Smooth muscle cell (in vitro differentiated cells): ENCODE data around the gene ZNF776. TPM values are rescaled to one million over a fixed set of nuclear protein-coding genes. Genes with fewer than 3 reads are reported as not detected.
A peak's percentile ranks its signal among the peaks of the same experiment; 100 is the strongest.

Experiments
- DNase-seq: peaks from one replicate; lab custom pipeline; 2025; ENCODE audit not compliant: unreplicated experiment; lab: John Stamatoyannopoulos, UW
- H2AFZ ChIP-seq: fragments of 200-600 bp; sonication (generic); 2 replicates; pipeline ENCODE4 v1.6.0; 2016; ENCODE audit warnings: antibody characterized with exemption, low read depth, mild to moderate bottlenecking
- H3F3A ChIP-seq: fragments of 200-600 bp; sonication (generic); 2 replicates; pipeline ENCODE4 v1.6.0; 2017; ENCODE audit warnings: antibody characterized with exemption, low read depth
- H3K27ac ChIP-seq: fragments of 200-600 bp; sonication (generic); 2 replicates; pipeline ENCODE4 v1.5.1; 2016; ENCODE audit warnings: low read depth, mild to moderate bottlenecking
- H3K27me3 ChIP-seq: fragments of 200-600 bp; sonication (generic); 2 replicates; pipeline ENCODE4 v1.6.1; 2016; ENCODE audit warnings: low read depth, mild to moderate bottlenecking
- H3K36me3 ChIP-seq: fragments of 200-600 bp; sonication (generic); 2 replicates; pipeline ENCODE4 v1.5.1; 2016; ENCODE audit warnings: low read depth
- H3K4me1 ChIP-seq: fragments of 200-600 bp; sonication (generic); 2 replicates; pipeline ENCODE4 v1.5.1; 2016; ENCODE audit warnings: low read depth
- H3K4me2 ChIP-seq: fragments of 200-600 bp; sonication (generic); 2 replicates; pipeline ENCODE4 v1.6.0; 2016; ENCODE audit warnings: mild to moderate bottlenecking
- H3K4me3 ChIP-seq: fragments of 200-600 bp; sonication (generic); 2 replicates; pipeline ENCODE4 v1.5.1; 2016; ENCODE audit warnings: mild to moderate bottlenecking
- H3K79me2 ChIP-seq: fragments of 200-600 bp; sonication (generic); 2 replicates; pipeline ENCODE4 v1.6.0; 2016; ENCODE audit warnings: low read depth, mild to moderate bottlenecking
- H3K9ac ChIP-seq: fragments of 200-600 bp; sonication (generic); 2 replicates; pipeline ENCODE4 v1.6.0; 2016; ENCODE audit warnings: low read depth
- H3K9me3 ChIP-seq: fragments of 200-600 bp; sonication (generic); replicated peaks from 2 replicates; pipeline ENCODE4 v1.5.1; 2016; ENCODE audit warnings: low read depth
- H4K20me1 ChIP-seq: fragments of 200-600 bp; sonication (generic); 2 replicates; pipeline ENCODE4 v1.6.0; 2016; ENCODE audit warnings: low read depth
- WGBS: methylation state at CpG from one replicate; pipeline ENCODE4 v1.1.7; 2016; ENCODE audit warnings: low lambda C conversion rate; 5-methylcytosine and 5-hydroxymethylcytosine counted together
- polyA plus RNA-seq: library from polyadenylated mRNA; unstranded; fragments of >200 nt; fragmentation: Nextera tagmentation; extraction: Ambion mirVana; gene quantifications from 2 replicates; pipeline ENCODE4 v1.2.1, GENCODE V29; 2016
- total RNA-seq: library from RNA; depleted of rRNA; stranded (reverse); fragments of >200 nt; gene quantifications from 2 replicates; pipeline ENCODE4 v1.2.3, GENCODE V29; 2014
- TF ChIP-seq, protein P1 (sequence below): fragments of 200-600 bp; sonication (generic); IDR thresholded peaks from 2 replicates; pipeline ENCODE4 v1.5.1; 2017; ENCODE audit warnings: borderline replicate concordance, mild to moderate bottlenecking, antibody characterized with exemption; ENCODE audit not compliant: insufficient read depth, poor library complexity, severe bottlenecking

ZNF776 gene
- total and polyA plus RNA-seq, 2 experiments from 2014 or later, result 4.4 to 13.6 TPM

DNA sequence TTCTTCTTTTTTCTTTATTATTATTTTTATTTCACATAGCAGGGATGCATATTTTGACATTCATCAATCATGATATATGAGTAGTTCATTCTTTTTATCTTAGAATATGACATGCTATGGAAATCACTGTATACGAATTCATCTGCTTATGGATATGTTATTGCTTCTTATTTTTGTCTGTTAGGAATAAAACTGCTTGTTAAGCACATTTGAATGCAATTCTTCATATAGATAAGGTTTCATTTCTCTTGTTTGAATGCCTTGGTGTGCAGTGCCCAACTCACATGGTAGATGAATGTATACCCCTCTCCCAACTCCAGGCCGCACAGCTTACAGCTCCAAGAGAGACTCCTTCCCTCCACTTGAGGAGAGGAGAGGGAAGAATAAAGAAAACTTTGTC, 11.3 kb downstream of the ZNF776 start:
- Histone ChIP-seq H3F3A (no peaks in the 10 kb centered on the region), H3K4me2 (no peak overlapping the region), H3K27ac (no peak overlapping the region), H3K79me2 (peaks cover 3% of the 10 kb centered on the region), H3K9me3 (peaks cover 18% of the 10 kb centered on the region), H3K27me3 (no peaks in the 10 kb centered on the region), H3K4me1 (no peaks in the 10 kb centered on the region), H4K20me1 (no peaks in the 10 kb centered on the region), H3K36me3 (peaks cover 29% of the 10 kb centered on the region), H3K9ac (no peak overlapping the region), H3K4me3 (no peak overlapping the region), H2AFZ (no peak overlapping the region)
- no peak for DNase-seq
- WGBS, result 97% methylated on average over 2 of the region's 2 CpGs
- TF ChIP-seq, protein P1, sequence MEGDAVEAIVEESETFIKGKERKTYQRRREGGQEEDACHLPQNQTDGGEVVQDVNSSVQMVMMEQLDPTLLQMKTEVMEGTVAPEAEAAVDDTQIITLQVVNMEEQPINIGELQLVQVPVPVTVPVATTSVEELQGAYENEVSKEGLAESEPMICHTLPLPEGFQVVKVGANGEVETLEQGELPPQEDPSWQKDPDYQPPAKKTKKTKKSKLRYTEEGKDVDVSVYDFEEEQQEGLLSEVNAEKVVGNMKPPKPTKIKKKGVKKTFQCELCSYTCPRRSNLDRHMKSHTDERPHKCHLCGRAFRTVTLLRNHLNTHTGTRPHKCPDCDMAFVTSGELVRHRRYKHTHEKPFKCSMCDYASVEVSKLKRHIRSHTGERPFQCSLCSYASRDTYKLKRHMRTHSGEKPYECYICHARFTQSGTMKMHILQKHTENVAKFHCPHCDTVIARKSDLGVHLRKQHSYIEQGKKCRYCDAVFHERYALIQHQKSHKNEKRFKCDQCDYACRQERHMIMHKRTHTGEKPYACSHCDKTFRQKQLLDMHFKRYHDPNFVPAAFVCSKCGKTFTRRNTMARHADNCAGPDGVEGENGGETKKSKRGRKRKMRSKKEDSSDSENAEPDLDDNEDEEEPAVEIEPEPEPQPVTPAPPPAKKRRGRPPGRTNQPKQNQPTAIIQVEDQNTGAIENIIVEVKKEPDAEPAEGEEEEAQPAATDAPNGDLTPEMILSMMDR, result no peak

DNA sequence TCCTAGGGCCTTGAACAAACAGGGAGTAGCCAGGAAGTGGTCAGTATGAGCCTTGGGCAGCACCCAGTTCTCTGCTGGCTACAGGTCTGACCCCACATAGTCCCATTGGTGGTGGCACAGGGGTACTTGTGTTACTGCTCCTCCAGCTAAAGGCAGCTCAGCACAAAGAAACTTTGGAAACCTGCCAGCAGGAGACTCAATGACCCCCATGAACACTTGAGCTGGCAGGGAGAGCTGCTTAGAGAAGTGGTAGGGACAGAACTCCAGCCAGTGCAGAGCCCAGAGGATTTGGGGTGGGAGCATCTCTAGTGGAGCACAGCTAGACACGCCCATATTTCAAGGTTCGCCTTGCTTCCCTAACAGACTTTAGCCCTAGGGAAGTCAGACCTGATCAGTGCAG, 12.5 kb downstream of the ZNF776 start:
- H3K9ac ChIP-seq, result no peak overlapping the region
- no peaks in the 10 kb centered on the region for H3K4me1 ChIP-seq
- H2AFZ ChIP-seq, result no peak overlapping the region
- H3K4me2 ChIP-seq, result no peak overlapping the region
- no peak overlapping the region for H3K27ac ChIP-seq
- no peaks in the 10 kb centered on the region for H4K20me1 ChIP-seq
- peaks cover 3% of the 10 kb centered on the region for H3K79me2 ChIP-seq
- no peaks in the 10 kb centered on the region for H3F3A ChIP-seq
- peaks cover 18% of the 10 kb centered on the region for H3K36me3 ChIP-seq
- H3K4me3 ChIP-seq, result no peak overlapping the region
- no peak for DNase-seq
- H3K9me3 ChIP-seq, result peaks cover 10% of the 10 kb centered on the region
- 97% methylated on average over 2 of the region's 2 CpGs for WGBS
- TF ChIP-seq, protein P1, result no peak
- H3K27me3 ChIP-seq, result no peaks in the 10 kb centered on the region

DNA sequence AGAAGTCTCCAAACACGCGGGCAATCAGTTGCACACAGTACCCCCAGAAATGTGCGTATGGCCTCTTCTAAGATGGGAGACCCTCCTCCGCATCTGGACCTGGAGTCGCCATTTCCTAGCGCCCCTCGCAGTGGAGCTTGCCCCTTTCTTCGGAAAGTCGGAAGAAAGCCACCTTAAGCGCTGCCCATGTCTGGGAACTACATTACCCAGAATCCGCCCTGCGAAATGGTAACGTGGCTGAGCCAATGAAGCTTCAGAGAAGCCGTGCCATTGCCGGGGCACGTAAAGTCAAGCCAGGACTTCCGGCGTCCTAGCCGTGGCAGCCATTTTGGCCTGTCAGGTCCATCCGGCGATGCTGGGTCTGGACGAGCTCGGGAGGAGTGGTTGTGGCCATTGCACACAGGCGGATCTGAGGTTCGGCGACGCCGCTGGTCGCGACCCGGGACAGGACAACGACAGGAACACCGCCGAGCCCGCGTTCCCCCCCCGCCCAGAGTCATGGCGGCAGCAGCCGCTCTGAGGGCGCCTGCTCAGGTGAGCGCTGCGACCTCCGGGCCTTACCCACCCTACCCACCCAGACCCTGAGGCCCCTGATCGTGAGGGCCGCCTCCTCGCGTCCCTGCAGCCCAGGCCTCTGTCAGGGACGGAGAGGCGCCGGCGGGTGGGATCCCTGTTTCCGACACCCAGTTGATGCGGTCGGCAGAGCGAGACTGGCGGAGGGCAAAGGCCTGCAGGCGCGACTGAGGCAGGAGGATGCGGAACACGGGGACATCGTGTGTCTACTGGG, 22.9 kb downstream of the ZNF776 start, which contains the start of gene ZNF586:
Gene ZNF586 (plus strand): TSS at position 332 of the 787 bp plus-strand sequence. CDS start 167 bp downstream, at position 499.
- Histone ChIP-seq H3K27me3 (no peaks in the 10 kb centered on the region), H4K20me1 (peaks cover 6% of the 10 kb centered on the region), H3K4me1 (peaks cover 7% of the 10 kb centered on the region), H3K4me2 (peak within 1 kb of the TSS; percentile 89), H3K36me3 (no peaks in the 10 kb centered on the region), H3K79me2 (peaks cover 45% of the 10 kb centered on the region), H3K27ac (peak within 1 kb of the TSS; percentile 58), H2AFZ (peak within 1 kb of the TSS; percentile 51), H3K9me3 (no peaks in the 10 kb centered on the region), H3K4me3 (peak within 1 kb of the TSS; percentile 63), H3K9ac (peak within 1 kb of the TSS; percentile 61), H3F3A (no peaks in the 10 kb centered on the region)
- DNase-seq, result peak; percentile 49
- TF ChIP-seq, protein P1, result no peak
- 4% methylated on average over 39 of the region's 61 CpGs for WGBS
